Thyroid gland (tissue), 4 donors: ENCODE results near the gene USP36. TPM values are rescaled to one million over a fixed set of nuclear protein-coding genes. Genes with fewer than 3 reads are reported as not detected.

Experiments used
- DNase-seq, 2 donors: peaks; one replicate each; pipeline ENCODE4 v3.0.0-alpha.2; 2019
- H3K27ac ChIP-seq, 3 donors: fragments of 200-600 bp; sonication (generic); 1 replicate in 2 of 3; 2 replicates in 1 of 3; pipeline ENCODE4 v1.5.1; 2016 to 2019; ENCODE audit warnings: mild to moderate bottlenecking in 1 of 3, moderate library complexity in 1 of 3
- H3K27me3 ChIP-seq: fragments of 200-600 bp; sonication (generic); one replicate; pipeline ENCODE4 v1.5.1; 2019
- H3K36me3 ChIP-seq, 2 donors: fragments of 200-600 bp; sonication (generic); one replicate each; pipeline ENCODE4 v1.5.1; 2016 to 2019
- H3K4me1 ChIP-seq, 2 donors: fragments of 200-600 bp; sonication (generic); one replicate each; pipeline ENCODE4 v1.5.1; 2017 to 2019
- H3K4me3 ChIP-seq, 3 donors: fragments of 200-600 bp; sonication (generic); replicated peaks in 1 of 3; 1 replicate in 2 of 3; 2 replicates in 1 of 3; pipeline ENCODE4 v1.5.1; 2016; ENCODE audit warnings: mild to moderate bottlenecking in 1 of 3
- H3K9me3 ChIP-seq: fragments of 200-600 bp; sonication (generic); one replicate; pipeline ENCODE4 v1.5.1; 2017
- CTCF ChIP-seq, 6 experiments: fragments of 200-600 bp in 3 of 6; fragments of 450-650 bp in 3 of 6; sonication (generic) in 3 of 6; IDR thresholded peaks; one replicate each; pipeline ENCODE4 v1.5.1; 2016 to 2019; ENCODE audit warnings: antibody characterized with exemption in 6 of 6, mild to moderate bottlenecking in 2 of 6, inconsistent platforms in 1 of 6, moderate library complexity in 1 of 6
- POLR2A ChIP-seq, 2 donors: fragments of 450-650 bp; IDR thresholded peaks; one replicate each; pipeline ENCODE4 v1.6.1; 2017; ENCODE audit warnings: antibody characterized with exemption in 2 of 2, mild to moderate bottlenecking in 2 of 2, moderate library complexity in 1 of 2
- WGBS, 2 donors: methylation state at CpG; one replicate each; pipeline ENCODE4 v1.1.5; 2017; 5-methylcytosine and 5-hydroxymethylcytosine counted together
- intact Hi-C: fragments of 100-400 bp; cut with DNase I; formaldehyde crosslinking; loops from one replicate; pipeline ENCODE4 v1.15.1; 2023
- total RNA-seq, 4 donors: library from RNA; depleted of rRNA; stranded (reverse); fragments of >200 nt; gene quantifications; one replicate each; pipeline ENCODE4 v1.2.3, GENCODE V29; 2016

USP36 gene
- total RNA-seq, 4 donors from 2014 or later: 33.9 to 61.5 (median 46.6) TPM

- TF ChIP-seq CTCF (IDR thresholded peaks at IDR 0.05) (no peak), POLR2A (IDR thresholded peaks at IDR 0.05) (no peak)
- H3K27ac ChIP-seq: no peak overlapping the region
- H3K4me1 ChIP-seq: peaks cover 21 to 56% of the 10 kb centered on the region in 2 donors
- no peak for DNase-seq
- H3K27me3 ChIP-seq: no peaks in the 10 kb centered on the region
- H3K4me3 ChIP-seq: no peak overlapping the region
- intact Hi-C loops: no loop called here
- H3K36me3 ChIP-seq: no peaks in the 10 kb centered on the region
- 78 to 82% methylated on average over 4 of the region's 4 CpGs for WGBS, 2 donors
- H3K9me3 ChIP-seq: no peaks in the 10 kb centered on the region
Observed at GRCh38 chr17:78767806-78768205, 72.8 kb downstream of the USP36 start.

DNA sequence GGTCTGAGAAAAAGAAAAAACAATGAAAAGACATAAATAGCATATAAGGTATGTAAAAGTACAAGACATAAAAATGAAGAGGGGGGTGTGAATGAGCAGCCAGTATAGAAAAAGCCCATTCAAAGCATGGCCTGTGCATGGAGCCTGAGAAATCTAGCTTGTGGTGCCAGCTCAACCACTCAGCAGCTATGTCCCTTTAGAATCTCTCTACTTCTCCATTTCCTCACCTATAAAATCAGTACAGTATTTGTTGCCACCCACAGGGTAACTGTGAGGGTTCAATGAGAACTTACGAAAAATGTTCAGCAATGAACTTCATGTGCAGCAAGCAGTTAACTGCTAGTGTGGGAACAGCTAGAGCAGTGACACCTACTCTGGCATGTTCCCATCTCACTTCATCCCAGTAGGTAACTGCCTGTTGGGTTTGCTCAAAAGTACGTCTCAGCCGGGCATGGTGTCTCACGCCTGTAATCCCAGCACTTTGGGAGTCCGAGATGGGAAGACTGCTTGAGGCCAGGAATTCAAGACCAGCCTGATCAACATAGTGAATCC, 73.8 kb downstream of the USP36 start:
- TF ChIP-seq POLR2A (IDR thresholded peaks at IDR 0.05) (no peak), CTCF (IDR thresholded peaks at IDR 0.05) (no peak)
- no peak overlapping the region for H3K27ac ChIP-seq
- H3K9me3 ChIP-seq: no peaks in the 10 kb centered on the region
- no peaks in the 10 kb centered on the region for H3K36me3 ChIP-seq
- intact Hi-C loops: no loop called here
- H3K4me1 ChIP-seq: peaks cover 21 to 52% of the 10 kb centered on the region in 2 donors
- H3K27me3 ChIP-seq: no peaks in the 10 kb centered on the region
- no peak for DNase-seq
- no peak overlapping the region for H3K4me3 ChIP-seq
- WGBS, 2 donors: 86 to 91% methylated on average over 5 of the region's 5 CpGs

DNA sequence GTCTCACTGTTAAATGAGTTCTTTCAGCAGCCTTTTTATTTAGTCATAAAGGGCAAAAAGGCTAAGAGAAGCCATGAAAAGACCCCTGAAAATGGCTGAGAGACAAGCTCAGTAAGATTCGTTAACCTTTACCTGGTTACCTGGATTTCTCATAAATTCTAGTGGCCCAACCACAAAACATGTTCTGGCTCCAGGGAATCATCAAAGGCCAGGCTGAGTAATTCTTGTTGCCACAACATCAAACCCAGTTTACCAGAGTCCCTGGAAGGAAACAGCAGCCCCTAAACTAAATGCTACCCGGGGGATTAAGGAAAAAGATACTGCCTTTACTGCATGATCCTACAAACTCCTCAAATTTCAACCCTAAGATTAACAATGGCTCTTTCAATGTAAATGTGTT, 74.4 kb downstream of the USP36 start:
- no peak for TF ChIP-seq CTCF (IDR thresholded peaks at IDR 0.05)
- no peak for TF ChIP-seq POLR2A (IDR thresholded peaks at IDR 0.05)
- Histone ChIP-seq H3K9me3 (no peaks in the 10 kb centered on the region), H3K4me1 (peaks cover 21 to 51% of the 10 kb centered on the region in 2 donors), H3K27me3 (no peaks in the 10 kb centered on the region), H3K4me3 (no peak overlapping the region), H3K27ac (no peak overlapping the region), H3K36me3 (no peaks in the 10 kb centered on the region)
- no peak for DNase-seq
- intact Hi-C loops: no loop called here
- WGBS, 2 donors: 83% methylated on average over 2 of the region's 2 CpGs

DNA sequence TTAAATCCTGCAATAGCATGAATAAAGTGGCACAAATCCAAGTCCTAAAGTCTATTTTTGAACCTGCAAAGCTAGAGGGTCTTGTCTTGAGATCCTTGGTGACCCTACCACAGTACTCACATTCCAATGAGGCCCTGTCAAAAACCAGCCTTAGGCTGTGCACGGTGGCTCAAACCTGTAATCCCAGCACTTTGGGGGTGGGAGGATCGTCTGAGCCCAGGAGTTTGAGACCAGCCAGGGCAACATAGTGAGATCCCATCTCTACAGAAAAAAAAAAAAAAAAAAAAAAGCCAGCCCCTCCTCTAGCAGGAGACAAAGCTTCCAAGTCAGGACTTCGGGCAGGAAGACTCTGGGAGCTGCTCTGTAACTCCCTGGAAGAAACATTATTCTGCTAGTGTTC, 74.8 kb downstream of the USP36 start:
- peaks cover 21 to 55% of the 10 kb centered on the region in 2 donors for H3K4me1 ChIP-seq
- WGBS, 2 donors: 70 to 82% methylated on average over 3 of the region's 3 CpGs
- no peaks in the 10 kb centered on the region for H3K9me3 ChIP-seq
- H3K36me3 ChIP-seq: no peaks in the 10 kb centered on the region
- TF ChIP-seq CTCF (IDR thresholded peaks at IDR 0.05): no peak
- no peak for TF ChIP-seq POLR2A (IDR thresholded peaks at IDR 0.05)
- no peak for DNase-seq
- H3K27me3 ChIP-seq: no peaks in the 10 kb centered on the region
- H3K27ac ChIP-seq: no peak overlapping the region
- no peak overlapping the region for H3K4me3 ChIP-seq
- intact Hi-C loops: no loop called here

GRCh38 chr17:78764871-78765270, 75.7 kb downstream of the USP36 start:
- no peak for DNase-seq
- Histone ChIP-seq H3K27ac (peak overlapping the region in 2 of 3 donors; percentile 10 to 31), H3K36me3 (no peaks in the 10 kb centered on the region), H3K4me3 (no peak overlapping the region), H3K9me3 (no peaks in the 10 kb centered on the region), H3K4me1 (peaks cover 21 to 59% of the 10 kb centered on the region in 2 donors), H3K27me3 (no peaks in the 10 kb centered on the region)
- TF ChIP-seq CTCF (IDR thresholded peaks at IDR 0.05) (no peak), POLR2A (IDR thresholded peaks at IDR 0.05) (no peak)
- 76 to 77% methylated on average over 8 of the region's 8 CpGs for WGBS, 2 donors
- intact Hi-C loops: no loop called here
